HPDE6-E6E7 (cell line): ENCODE measurements around the gene TRIM33.
A peak's percentile ranks its signal among the peaks of the same experiment; 100 is the strongest.

Experiments used
- DNase-seq: peaks from one replicate; pipeline ENCODE4 v3.0.0; 2011; ENCODE audit warnings: missing footprints; ENCODE audit errors: extremely low spot score

TRIM33 gene

GRCh38 chr1:114352797-114353196 is 158.2 kb downstream of the TRIM33 start:
- DNase-seq: no peak

- no peak for DNase-seq
Measured at GRCh38 chr1:114350731-114351445, 160.1 kb downstream of the TRIM33 start.

- no peak for DNase-seq
Measured at GRCh38 chr1:114349891-114350605, 161.0 kb downstream of the TRIM33 start.

- no peak for DNase-seq
Measured at GRCh38 chr1:114347431-114348209, 163.4 kb downstream of the TRIM33 start.

GRCh38 chr1:114346480-114347029 is 164.4 kb downstream of the TRIM33 start:
- DNase-seq: peak; percentile 95

- DNase-seq: peak; percentile 26
Measured at GRCh38 chr1:114345930-114346479, 165.0 kb downstream of the TRIM33 start.

- no peak for DNase-seq
Measured at GRCh38 chr1:114344656-114345055, 166.3 kb downstream of the TRIM33 start.
